ENCODE data around the gene CASZ1.

Gene CASZ1

GRCh38 chr1:10693152-10693496 lies 103.3 kb downstream of the CASZ1 start:
- Mint-ChIP-seq H3K27me3 (ENCODE audit: low read depth) (peaks cover 65% of the 10 kb centered on the region), H3K9me3 (no peaks in the 10 kb centered on the region)

GRCh38 chr1:10692401-10693021 lies 103.9 kb downstream of the CASZ1 start:
- TF ChIP-seq CTCF (IDR thresholded peaks at IDR 0.05; ENCODE audit: unreplicated experiment in 3 of 3) = peak; percentile 14 to 33 (median 28)
- no peaks in the 10 kb centered on the region for H3K36me3 Mint-ChIP-seq (ENCODE audit: low read depth)
- peaks cover 49% of the 10 kb centered on the region for H3K4me1 Mint-ChIP-seq
- peak overlapping the region in 1 of 3 experiments; percentile 60 for H3K27ac Mint-ChIP-seq
- peaks cover 68% of the 10 kb centered on the region for H3K27me3 Mint-ChIP-seq (ENCODE audit: low read depth)
- no peaks in the 10 kb centered on the region for H3K9me3 Mint-ChIP-seq
- H3K4me3 Mint-ChIP-seq = peak overlapping the region; percentile 87 to 90 (median 87)

More at GRCh38 chr1:10693152-10693496, 103.3 kb downstream of the CASZ1 start:
- Mint-ChIP-seq H3K36me3 (ENCODE audit: low read depth) (no peaks in the 10 kb centered on the region), H3K4me1 (peaks cover 43% of the 10 kb centered on the region), H3K27ac (peak overlapping the region in 1 of 3 experiments; percentile 60), H3K4me3 (peak overlapping the region; percentile 87 to 90 (median 87))
- no peak for TF ChIP-seq CTCF (IDR thresholded peaks at IDR 0.05; ENCODE audit: unreplicated experiment in 3 of 3)

- no peak overlapping the region for H3K27ac Mint-ChIP-seq
- no peaks in the 10 kb centered on the region for H3K9me3 Mint-ChIP-seq
- peaks cover 56% of the 10 kb centered on the region for H3K4me1 Mint-ChIP-seq
- H3K27me3 Mint-ChIP-seq (ENCODE audit: low read depth) = peaks cover 65% of the 10 kb centered on the region
- peak overlapping the region; percentile 27 to 53 (median 41) for H3K4me3 Mint-ChIP-seq
- no peaks in the 10 kb centered on the region for H3K36me3 Mint-ChIP-seq (ENCODE audit: low read depth)
- no peak for TF ChIP-seq CTCF (IDR thresholded peaks at IDR 0.05; ENCODE audit: unreplicated experiment in 3 of 3)
Observed at GRCh38 chr1:10691740-10692125, 104.7 kb downstream of the CASZ1 start.

GRCh38 chr1:10691075-10691739 lies 105.2 kb downstream of the CASZ1 start:
- no peaks in the 10 kb centered on the region for H3K36me3 Mint-ChIP-seq (ENCODE audit: low read depth)
- no peaks in the 10 kb centered on the region for H3K9me3 Mint-ChIP-seq
- H3K27me3 Mint-ChIP-seq (ENCODE audit: low read depth) = peaks cover 60% of the 10 kb centered on the region
- H3K4me1 Mint-ChIP-seq = peaks cover 61% of the 10 kb centered on the region
- peak overlapping the region; percentile 27 to 53 (median 41) for H3K4me3 Mint-ChIP-seq
- no peak for TF ChIP-seq CTCF (IDR thresholded peaks at IDR 0.05; ENCODE audit: unreplicated experiment in 3 of 3)
- no peak overlapping the region for H3K27ac Mint-ChIP-seq

GRCh38 chr1:10690484-10690883 lies 106.0 kb downstream of the CASZ1 start:
- no peaks in the 10 kb centered on the region for H3K36me3 Mint-ChIP-seq (ENCODE audit: low read depth)
- peak overlapping the region in 2 of 3 experiments; percentile 6 to 15 for H3K4me3 Mint-ChIP-seq
- no peak for TF ChIP-seq CTCF (IDR thresholded peaks at IDR 0.05; ENCODE audit: unreplicated experiment in 3 of 3)
- peaks cover 54% of the 10 kb centered on the region for H3K27me3 Mint-ChIP-seq (ENCODE audit: low read depth)
- H3K4me1 Mint-ChIP-seq = peaks cover 59% of the 10 kb centered on the region
- H3K27ac Mint-ChIP-seq = peak overlapping the region in 1 of 3 experiments; percentile 37
- no peaks in the 10 kb centered on the region for H3K9me3 Mint-ChIP-seq

- peaks cover 58% of the 10 kb centered on the region for H3K27me3 Mint-ChIP-seq (ENCODE audit: low read depth)
- no peak for TF ChIP-seq CTCF (IDR thresholded peaks at IDR 0.05; ENCODE audit: unreplicated experiment in 3 of 3)
- peaks cover 75% of the 10 kb centered on the region for H3K4me1 Mint-ChIP-seq
- H3K4me3 Mint-ChIP-seq = peak overlapping the region in 1 of 3 experiments; percentile 36
- H3K27ac Mint-ChIP-seq = peak overlapping the region; percentile 11 to 98 (median 92)
- H3K9me3 Mint-ChIP-seq = no peaks in the 10 kb centered on the region
- H3K36me3 Mint-ChIP-seq (ENCODE audit: low read depth) = no peaks in the 10 kb centered on the region
Observed at GRCh38 chr1:10688409-10688786, 108.0 kb downstream of the CASZ1 start.

Data from nephron (organoid).